RWPE2 (cell line): Measurements from ENCODE around the gene PROK1.
"Not testable (repeated sequence)": the region's sequence is repeated elsewhere in the genome, so short reads cannot be mapped to it uniquely, and the experiment has no call there.

Experiments used
- ATAC-seq: fragments of 200-7000 bp; cut with Tn5 transposase; 3 replicates; pipeline ENCODE4 v1.9.1; 2021; ENCODE audit warnings: low read depth
- DNase-seq: peaks from one replicate; pipeline ENCODE4 v3.0.0-alpha.2; 2020; ENCODE audit warnings: low spot score
- H3K27ac ChIP-seq: fragments of 450-650 bp; 2 replicates; pipeline ENCODE4 v1.5.1; 2017; ENCODE audit warnings: mild to moderate bottlenecking; ENCODE audit not compliant: poor library complexity, severe bottlenecking
- H3K27me3 ChIP-seq: fragments of 250-450 bp; sonication (Bioruptor Pico); 2 replicates; pipeline ENCODE4 v1.5.1; 2021; ENCODE audit warnings: mild to moderate bottlenecking, moderate library complexity; ENCODE audit not compliant: insufficient read depth, poor library complexity, severe bottlenecking
- H3K36me3 ChIP-seq: fragments of 250-450 bp; sonication (Bioruptor Pico); 2 replicates; pipeline ENCODE4 v1.5.1; 2020; ENCODE audit warnings: low read depth, mild to moderate bottlenecking, moderate library complexity
- H3K4me1 ChIP-seq: fragments of 250-450 bp; sonication (Bioruptor Pico); 2 replicates; pipeline ENCODE4 v1.5.1; 2021; ENCODE audit warnings: mild to moderate bottlenecking, moderate library complexity; ENCODE audit not compliant: insufficient read depth, poor library complexity, severe bottlenecking
- H3K4me3 ChIP-seq: fragments of 250-450 bp; sonication (Bioruptor Pico); 2 replicates; pipeline ENCODE4 v1.5.1; 2021; ENCODE audit warnings: mild to moderate bottlenecking, moderate library complexity; ENCODE audit not compliant: severe bottlenecking
- H3K9me3 ChIP-seq: fragments of 250-450 bp; sonication (Bioruptor Pico); 2 replicates; pipeline ENCODE4 v1.5.1; 2021; ENCODE audit warnings: mild to moderate bottlenecking, moderate library complexity; ENCODE audit not compliant: severe bottlenecking
- TF ChIP-seq, protein P1 (sequence below): fragments of 450-650 bp; IDR thresholded peaks from one replicate; pipeline ENCODE4 v1.5.1; 2017; ENCODE audit warnings: mild to moderate bottlenecking, moderate library complexity; ENCODE audit not compliant: poor library complexity, severe bottlenecking

PROK1 gene, protein sequence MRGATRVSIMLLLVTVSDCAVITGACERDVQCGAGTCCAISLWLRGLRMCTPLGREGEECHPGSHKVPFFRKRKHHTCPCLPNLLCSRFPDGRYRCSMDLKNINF

DNA sequence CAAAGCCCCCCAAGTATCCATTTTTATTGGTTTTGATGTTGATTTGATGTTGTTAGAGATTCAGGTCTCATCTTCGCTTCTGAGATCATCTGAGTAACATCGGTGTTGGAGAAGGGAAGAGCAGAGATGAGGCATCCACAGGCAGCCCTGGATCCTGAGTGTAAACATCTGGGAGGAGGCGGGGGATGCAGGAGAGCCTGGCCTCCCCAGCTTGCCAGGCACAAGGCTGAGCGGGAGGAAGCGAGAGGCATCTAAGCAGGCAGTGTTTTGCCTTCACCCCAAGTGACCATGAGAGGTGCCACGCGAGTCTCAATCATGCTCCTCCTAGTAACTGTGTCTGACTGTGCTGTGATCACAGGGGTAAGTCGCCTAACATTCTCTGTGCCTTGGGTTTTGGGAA, at the start of gene PROK1:
Gene PROK1, plus strand, starts transcription at position 221 of the 400 bp plus-strand sequence. Its CDS starts 68 bp downstream, at position 289.
- H3K36me3 ChIP-seq, result no peaks in the 10 kb centered on the region
- TF ChIP-seq, protein P1, sequence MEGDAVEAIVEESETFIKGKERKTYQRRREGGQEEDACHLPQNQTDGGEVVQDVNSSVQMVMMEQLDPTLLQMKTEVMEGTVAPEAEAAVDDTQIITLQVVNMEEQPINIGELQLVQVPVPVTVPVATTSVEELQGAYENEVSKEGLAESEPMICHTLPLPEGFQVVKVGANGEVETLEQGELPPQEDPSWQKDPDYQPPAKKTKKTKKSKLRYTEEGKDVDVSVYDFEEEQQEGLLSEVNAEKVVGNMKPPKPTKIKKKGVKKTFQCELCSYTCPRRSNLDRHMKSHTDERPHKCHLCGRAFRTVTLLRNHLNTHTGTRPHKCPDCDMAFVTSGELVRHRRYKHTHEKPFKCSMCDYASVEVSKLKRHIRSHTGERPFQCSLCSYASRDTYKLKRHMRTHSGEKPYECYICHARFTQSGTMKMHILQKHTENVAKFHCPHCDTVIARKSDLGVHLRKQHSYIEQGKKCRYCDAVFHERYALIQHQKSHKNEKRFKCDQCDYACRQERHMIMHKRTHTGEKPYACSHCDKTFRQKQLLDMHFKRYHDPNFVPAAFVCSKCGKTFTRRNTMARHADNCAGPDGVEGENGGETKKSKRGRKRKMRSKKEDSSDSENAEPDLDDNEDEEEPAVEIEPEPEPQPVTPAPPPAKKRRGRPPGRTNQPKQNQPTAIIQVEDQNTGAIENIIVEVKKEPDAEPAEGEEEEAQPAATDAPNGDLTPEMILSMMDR, result no peak
- no peaks in the 10 kb centered on the region for H3K9me3 ChIP-seq
- peaks cover 39% of the 10 kb centered on the region for H3K27me3 ChIP-seq
- DNase-seq, result no peak
- H3K4me3 ChIP-seq, result no peak within 1 kb of the TSS
- no peak for ATAC-seq
- H3K27ac ChIP-seq, result no peak within 1 kb of the TSS
- H3K4me1 ChIP-seq, result no peaks in the 10 kb centered on the region

DNA sequence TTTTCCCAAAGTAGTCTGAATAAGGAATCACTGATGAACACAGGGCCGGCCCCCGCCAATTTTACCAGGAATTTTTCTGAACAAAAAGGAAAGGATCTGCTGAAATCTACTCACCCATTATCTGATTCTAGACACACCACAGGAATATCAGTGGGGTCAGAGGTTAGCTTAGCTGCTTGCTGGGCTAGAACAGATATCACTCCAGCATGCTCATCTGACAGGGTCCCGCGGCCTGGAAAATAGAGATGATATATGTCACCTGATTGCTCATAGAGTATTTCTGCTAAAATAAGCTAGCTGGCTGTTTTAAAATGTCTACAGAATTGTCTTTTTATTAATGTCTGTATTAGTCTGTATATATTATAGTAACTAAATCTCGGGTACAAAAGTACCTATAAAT, 47.1 kb upstream of the PROK1 start:
- H3K36me3 ChIP-seq, result peaks cover 60% of the 10 kb centered on the region

DNA sequence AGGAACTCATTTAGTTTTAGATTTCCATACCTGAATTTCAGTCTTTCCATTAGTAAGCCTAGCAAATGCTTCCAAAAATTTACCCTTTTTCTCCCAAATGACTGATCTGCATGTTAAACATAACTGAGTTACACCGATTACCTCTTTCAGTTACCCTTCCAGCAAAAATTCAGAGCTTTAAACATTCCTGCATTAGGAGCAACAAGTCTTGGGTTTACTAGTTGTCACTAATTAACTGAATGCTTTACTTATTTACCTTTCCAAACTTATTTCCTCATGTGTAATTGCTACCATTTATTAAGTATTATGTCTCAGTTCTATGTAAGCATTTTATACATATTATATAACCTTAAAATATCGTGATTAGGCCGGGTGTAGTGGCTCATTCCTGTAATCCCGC, 46.5 kb upstream of the PROK1 start:
- Histone ChIP-seq H3K27me3 (no peaks in the 10 kb centered on the region), H3K4me1 (peaks cover 4% of the 10 kb centered on the region), H3K27ac (no peak overlapping the region), H3K36me3 (peaks cover 60% of the 10 kb centered on the region), H3K4me3 (no peak overlapping the region), H3K9me3 (no peaks in the 10 kb centered on the region)
- DNase-seq (no peak), ATAC-seq (no peak)
- TF ChIP-seq, protein P1, result no peak

More for the DNA sequence above, 47.1 kb upstream of the PROK1 start:
- H3K4me3 ChIP-seq, result no peak overlapping the region
- H3K27me3 ChIP-seq, result no peaks in the 10 kb centered on the region
- DNase-seq (no peak), ATAC-seq (no peak)
- H3K9me3 ChIP-seq, result no peaks in the 10 kb centered on the region
- TF ChIP-seq, protein P1, result no peak
- no peak overlapping the region for H3K27ac ChIP-seq
- peaks cover 4% of the 10 kb centered on the region for H3K4me1 ChIP-seq

DNA sequence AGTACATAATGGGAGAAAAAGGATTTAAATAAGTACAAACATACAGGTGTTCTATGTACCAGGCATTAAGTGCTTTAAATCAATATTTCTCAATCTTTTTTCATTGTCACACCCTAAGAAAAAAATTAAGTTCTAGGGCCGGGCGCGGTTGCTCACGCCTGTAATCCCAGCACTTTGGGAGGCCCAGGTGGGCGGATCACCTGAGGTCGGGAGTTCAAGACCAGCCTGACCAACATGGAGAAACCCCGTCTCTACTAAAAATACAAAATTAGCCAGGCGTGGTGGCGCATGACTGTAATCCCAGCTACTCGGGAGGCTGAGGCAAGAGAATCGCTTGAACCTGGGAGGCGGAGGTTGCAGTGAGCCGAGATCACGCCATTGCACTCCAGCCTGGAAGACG, 44.5 kb upstream of the PROK1 start:
- not testable (repeated sequence) for H3K27ac ChIP-seq, H3K27me3 ChIP-seq, DNase-seq, H3K9me3 ChIP-seq, ATAC-seq, H3K4me1 ChIP-seq
- H3K36me3 ChIP-seq, result peaks cover 47% of the 10 kb centered on the region
- H3K4me3 ChIP-seq, result peak overlapping the region; percentile 84

DNA sequence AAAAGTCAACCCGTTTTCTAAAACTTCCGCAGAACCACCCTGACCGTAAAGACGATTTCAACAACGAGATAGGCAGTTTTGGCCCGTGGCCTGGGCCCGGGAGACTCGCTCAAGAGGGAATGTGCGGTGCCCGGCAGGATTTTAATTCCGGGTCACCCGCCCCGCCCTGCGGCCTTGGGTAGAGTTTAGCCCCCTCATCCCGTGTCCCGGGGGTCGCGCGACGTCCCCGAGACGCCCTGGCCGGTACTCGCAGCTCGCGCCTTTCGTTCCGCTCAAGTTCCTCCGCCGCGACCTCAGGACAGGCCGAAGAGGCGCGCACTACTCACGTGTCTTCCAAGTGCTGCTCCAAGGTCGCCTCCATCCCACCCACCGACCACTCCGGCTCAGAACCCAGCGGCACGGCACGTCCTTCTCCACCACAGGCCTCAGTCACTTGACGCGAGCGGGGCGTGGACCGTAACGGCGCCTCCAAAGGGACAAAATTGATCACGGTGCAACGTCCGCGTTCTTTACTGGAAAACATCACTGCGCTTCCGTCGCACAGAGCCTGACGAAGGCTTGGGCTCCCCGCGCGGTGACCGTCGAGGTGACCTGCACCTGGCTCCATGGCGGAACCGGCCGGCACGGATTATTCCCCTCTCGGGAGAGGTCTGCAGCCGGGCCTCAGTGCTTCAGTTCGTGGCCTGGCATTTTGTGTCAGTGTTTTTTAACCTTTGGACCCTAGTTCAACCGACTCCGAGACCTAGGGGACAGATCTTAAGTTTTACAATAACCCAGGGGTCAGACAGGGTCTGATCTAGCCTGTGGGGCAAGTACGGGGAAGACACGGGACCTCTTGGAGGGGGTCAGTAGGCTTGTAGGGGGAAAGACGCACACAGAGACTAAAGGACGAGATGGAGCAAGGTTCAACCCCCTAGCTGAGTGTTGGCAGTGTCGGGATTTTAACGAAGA, 43.4 kb upstream of the PROK1 start, which contains the start of gene LAMTOR5:
Gene LAMTOR5, minus strand, starts transcription at position 435 of the 951 bp plus-strand sequence. Its CDS starts 74 bp downstream, at position 361.
- Histone ChIP-seq H3K4me3 (peak within 1 kb of the TSS; percentile 84), H3K27me3 (no peaks in the 10 kb centered on the region), H3K36me3 (peaks cover 36% of the 10 kb centered on the region), H3K4me1 (peaks cover 4% of the 10 kb centered on the region), H3K9me3 (no peaks in the 10 kb centered on the region), H3K27ac (peak within 1 kb of the TSS; percentile 29)
- TF ChIP-seq, protein P1, result no peak
- DNase-seq (peak; percentile 78), ATAC-seq (peak; percentile 88)
